A549 (cell line): ENCODE results near the gene IL23R. TPM values are rescaled to one million over a fixed set of nuclear protein-coding genes. Genes with fewer than 3 reads are reported as not detected.

Experiments
- ATAC-seq, 2 experiments: fragments of 200-7000 bp in 1 of 2; fragments of >200 bp in 1 of 2; cut with Nextera tagmentation in 1 of 2; cut with Tn5 transposase in 1 of 2; 3 replicates each; pipeline versions ENCODE4 v1.8.0 to v1.9.1; 2018 to 2020; ENCODE audit warnings: mild to moderate bottlenecking in 1 of 2, moderate library complexity in 1 of 2
- CTCF ChIA-PET: fragments of 300-600 bp; sonication (Branson Sonifier 250); formaldehyde crosslinking; extraction: SDS; loops from one replicate; lab custom pipeline; 2021; ENCODE audit warnings: antibody characterized with exemption, inconsistent platforms; lab: Yijun Ruan, JAX
- POLR2A ChIA-PET: fragments of 350-600 bp; formaldehyde crosslinking; extraction: SDS; loops from one replicate; lab custom pipeline; 2021; ENCODE audit warnings: antibody characterized with exemption, inconsistent platforms; lab: Yijun Ruan, JAX
- DNase-seq, 2 experiments: peaks; one replicate each; pipeline versions ENCODE4 v3.0.0 to v3.0.0-alpha.2; 2011 to 2016; ENCODE audit warnings: low read depth in 1 of 2, low spot score in 1 of 2
- FAIRE-seq: peaks from 2 replicates; lab custom pipeline; 2011; peaks lifted over from hg19 to GRCh38; lab: Jason Lieb, UNC
- H3K27ac ChIP-seq, 2 experiments: fragments of >200 bp; sonication (Bioruptor Twin); formaldehyde crosslinking; 3 replicates each; pipeline ENCODE4 v1.5.1; 2016 to 2017
- H3K4me1 ChIP-seq: fragments of >200 bp; sonication (Bioruptor Twin); formaldehyde crosslinking; 3 replicates; pipeline ENCODE4 v1.6.1; 2016
- H3K4me2 ChIP-seq: fragments of >200 bp; sonication (Bioruptor Twin); formaldehyde crosslinking; 3 replicates; pipeline ENCODE4 v1.6.1; 2016
- H3K4me3 ChIP-seq: fragments of >200 bp; sonication (Bioruptor Twin); formaldehyde crosslinking; 3 replicates; pipeline ENCODE4 v1.5.1; 2016
- H3K9me3 ChIP-seq: fragments of >200 bp; sonication (Bioruptor Twin); formaldehyde crosslinking; 3 replicates; pipeline ENCODE4 v1.6.1; 2016
- BHLHE40 ChIP-seq: IDR thresholded peaks from 2 replicates; pipeline ENCODE4 v1.6.1; 2012; ENCODE audit warnings: low read depth, low read length, inconsistent platforms
- CBX8 ChIP-seq: fragments of 200-600 bp; sonication (generic); IDR thresholded peaks from 2 replicates; pipeline ENCODE4 v1.6.1; 2016
- EP300 ChIP-seq, 2 experiments: fragments of >200 bp; sonication (Bioruptor Twin); formaldehyde crosslinking; IDR thresholded peaks; 2 replicates in 1 of 2; 3 replicates in 1 of 2; pipeline ENCODE4 v1.6.1; 2016 to 2017
- ESRRA ChIP-seq: fragments of 150-350 bp; IDR thresholded peaks from 2 replicates; pipeline ENCODE4 v1.6.1; 2014; ENCODE audit warnings: mild to moderate bottlenecking, low read length, borderline replicate concordance
- HDAC2 ChIP-seq: fragments of 200-600 bp; sonication (generic); IDR thresholded peaks from 2 replicates; pipeline ENCODE4 v1.6.1; 2016
- HOXB5 ChIP-seq: fragments of 250-450 bp; sonication (Bioruptor Pico); IDR thresholded peaks from 2 replicates; pipeline ENCODE4 v1.5.0; 2020; ENCODE audit warnings: mild to moderate bottlenecking, moderate library complexity
- JUN ChIP-seq, 2 experiments: fragments of >200 bp; sonication (Bioruptor Twin); formaldehyde crosslinking; IDR thresholded peaks; 2 replicates in 1 of 2; 3 replicates in 1 of 2; pipeline ENCODE4 v1.6.1; 2016 to 2017
- JUNB ChIP-seq: fragments of >200 bp; sonication (Bioruptor Twin); formaldehyde crosslinking; IDR thresholded peaks from 2 replicates; pipeline ENCODE4 v1.6.1; 2016
- KDM1A ChIP-seq: fragments of 200-600 bp; sonication (generic); IDR thresholded peaks from 2 replicates; pipeline ENCODE4 v1.6.1; 2016; ENCODE audit warnings: low read depth, mild to moderate bottlenecking
- MAFK ChIP-seq: fragments of 450-650 bp; IDR thresholded peaks from 2 replicates; pipeline ENCODE4 v1.6.1; 2014; ENCODE audit not compliant: partially characterized antibody
- NFE2L2 ChIP-seq: fragments of 150-350 bp; conservative IDR thresholded peaks from 2 replicates; pipeline ENCODE4 v1.6.1; 2014; ENCODE audit warnings: low read length
- NR3C1 ChIP-seq: fragments of >200 bp; sonication (Bioruptor Twin); formaldehyde crosslinking; IDR thresholded peaks from 3 replicates; pipeline ENCODE4 v1.6.1; 2017
- PHF8 ChIP-seq: fragments of 200-600 bp; sonication (generic); IDR thresholded peaks from 2 replicates; pipeline ENCODE4 v1.6.1; 2016; ENCODE audit warnings: low read depth, mild to moderate bottlenecking, antibody characterized with exemption, moderate library complexity, borderline replicate concordance
- POLR2A ChIP-seq: IDR thresholded peaks from 2 replicates; pipeline ENCODE4 v1.6.1; 2012; ENCODE audit warnings: mild to moderate bottlenecking, low read length
- RAD21 ChIP-seq, 2 experiments: fragments of >200 bp in 1 of 2; sonication (Bioruptor Twin) in 1 of 2; formaldehyde crosslinking in 1 of 2; IDR thresholded peaks in 1 of 2; conservative IDR thresholded peaks in 1 of 2; 2 replicates in 1 of 2; 3 replicates in 1 of 2; pipeline ENCODE4 v1.6.1; 2012 to 2018; ENCODE audit warnings: inconsistent platforms in 1 of 2
- SMC3 ChIP-seq: fragments of >200 bp; sonication (Bioruptor Twin); formaldehyde crosslinking; IDR thresholded peaks from 3 replicates; pipeline ENCODE4 v1.6.1; 2018; ENCODE audit warnings: inconsistent platforms
- TP53 ChIP-seq: fragments of 250-450 bp; sonication (Bioruptor Pico); IDR thresholded peaks from 2 replicates; pipeline ENCODE4 v1.5.0; 2021; ENCODE audit warnings: mild to moderate bottlenecking, moderate library complexity
- ZNF302 ChIP-seq: fragments of 250-450 bp; sonication (Bioruptor Pico); IDR thresholded peaks from 2 replicates; pipeline ENCODE4 v1.9.0; 2021; ENCODE audit warnings: inconsistent platforms, mild to moderate bottlenecking, moderate library complexity
- ZSCAN20 ChIP-seq: fragments of 250-450 bp; sonication (Bioruptor Pico); IDR thresholded peaks from 2 replicates; pipeline ENCODE4 v1.8.0; 2022; ENCODE audit warnings: mild to moderate bottlenecking, moderate library complexity
- whole genome bisulfite sequencing: methylation state at CpG from one replicate; pipeline ENCODE4 v1.1.6; 2017; ENCODE audit errors: missing lambda C conversion rate; 5-methylcytosine and 5-hydroxymethylcytosine counted together
- polyA plus RNA-seq, 4 experiments: library from polyadenylated mRNA; depleted of rRNA in 3 of 4; stranded (reverse); fragments of >200 nt; fragmentation: RNase III in 1 of 4; extraction: RNeasy Plus Mini Kit Qiagen cat#74134 plus additional on column Dnase treatment in 1 of 4; gene quantifications; 2 replicates in 3 of 4; 3 replicates in 1 of 4; pipeline ENCODE4 v1.2.3, GENCODE V29; 2011 to 2017
- TF ChIP-seq, protein P1 (sequence below): fragments of 200-600 bp; sonication (generic); IDR thresholded peaks from 2 replicates; pipeline ENCODE4 v1.6.1; 2016; ENCODE audit warnings: antibody characterized with exemption, mild to moderate bottlenecking, moderate library complexity
- TF ChIP-seq, protein P2 (sequence below): fragments of 450-650 bp; IDR thresholded peaks from 2 replicates; pipeline ENCODE4 v1.6.1; 2014; ENCODE audit warnings: antibody characterized with exemption
- TF ChIP-seq, protein P3 (sequence below): fragments of >200 bp; sonication (Bioruptor Twin); formaldehyde crosslinking; IDR thresholded peaks from 3 replicates; pipeline ENCODE4 v1.6.1; 2016
- TF ChIP-seq, protein P4 (sequence below): IDR thresholded peaks from 2 replicates; pipeline ENCODE4 v1.6.1; 2012; ENCODE audit warnings: low read depth, borderline replicate concordance
- TF ChIP-seq, protein P5 (sequence below): IDR thresholded peaks from 2 replicates; pipeline ENCODE4 v1.6.1; 2012

The IL23R gene
- polyA plus RNA-seq, 2 of the 4 experiments (the other 2 are of a cell fraction): not detected

DNA sequence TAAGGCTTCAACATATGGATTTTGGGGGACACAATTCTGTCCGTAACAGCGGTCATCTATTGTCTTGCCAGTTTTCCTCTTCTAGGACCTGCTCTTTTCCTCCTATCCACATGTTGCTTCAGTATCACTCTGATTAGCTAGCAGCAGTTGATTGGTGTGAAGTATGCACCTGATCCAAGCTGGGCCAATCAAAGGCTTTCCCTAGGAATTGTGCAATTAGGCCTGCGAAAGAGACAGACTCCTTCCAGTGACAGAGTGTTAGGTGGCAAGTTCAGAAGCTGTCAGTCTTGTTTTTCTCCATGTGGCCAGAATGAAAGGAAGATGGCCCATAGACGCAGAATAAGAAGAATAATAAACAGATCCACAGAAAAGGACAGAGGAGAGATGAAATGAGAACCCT, 107.3 kb downstream of the IL23R start:
- no peak overlapping the region for H3K4me2 ChIP-seq
- H3K9me3 ChIP-seq: no peaks in the 10 kb centered on the region
- no peak overlapping the region for H3K27ac ChIP-seq
- DNase-seq: no peak
- no peak for ATAC-seq
- WGBS: 26% methylated on average over 4 of the region's 4 CpGs
- H3K4me3 ChIP-seq: no peak overlapping the region
- TF ChIP-seq, protein P1, sequence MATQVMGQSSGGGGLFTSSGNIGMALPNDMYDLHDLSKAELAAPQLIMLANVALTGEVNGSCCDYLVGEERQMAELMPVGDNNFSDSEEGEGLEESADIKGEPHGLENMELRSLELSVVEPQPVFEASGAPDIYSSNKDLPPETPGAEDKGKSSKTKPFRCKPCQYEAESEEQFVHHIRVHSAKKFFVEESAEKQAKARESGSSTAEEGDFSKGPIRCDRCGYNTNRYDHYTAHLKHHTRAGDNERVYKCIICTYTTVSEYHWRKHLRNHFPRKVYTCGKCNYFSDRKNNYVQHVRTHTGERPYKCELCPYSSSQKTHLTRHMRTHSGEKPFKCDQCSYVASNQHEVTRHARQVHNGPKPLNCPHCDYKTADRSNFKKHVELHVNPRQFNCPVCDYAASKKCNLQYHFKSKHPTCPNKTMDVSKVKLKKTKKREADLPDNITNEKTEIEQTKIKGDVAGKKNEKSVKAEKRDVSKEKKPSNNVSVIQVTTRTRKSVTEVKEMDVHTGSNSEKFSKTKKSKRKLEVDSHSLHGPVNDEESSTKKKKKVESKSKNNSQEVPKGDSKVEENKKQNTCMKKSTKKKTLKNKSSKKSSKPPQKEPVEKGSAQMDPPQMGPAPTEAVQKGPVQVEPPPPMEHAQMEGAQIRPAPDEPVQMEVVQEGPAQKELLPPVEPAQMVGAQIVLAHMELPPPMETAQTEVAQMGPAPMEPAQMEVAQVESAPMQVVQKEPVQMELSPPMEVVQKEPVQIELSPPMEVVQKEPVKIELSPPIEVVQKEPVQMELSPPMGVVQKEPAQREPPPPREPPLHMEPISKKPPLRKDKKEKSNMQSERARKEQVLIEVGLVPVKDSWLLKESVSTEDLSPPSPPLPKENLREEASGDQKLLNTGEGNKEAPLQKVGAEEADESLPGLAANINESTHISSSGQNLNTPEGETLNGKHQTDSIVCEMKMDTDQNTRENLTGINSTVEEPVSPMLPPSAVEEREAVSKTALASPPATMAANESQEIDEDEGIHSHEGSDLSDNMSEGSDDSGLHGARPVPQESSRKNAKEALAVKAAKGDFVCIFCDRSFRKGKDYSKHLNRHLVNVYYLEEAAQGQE: no peak
- no peak for TF ChIP-seq PHF8
- no peak for TF ChIP-seq ZSCAN20 (CRISPR knock-in tag)
- no peak for TF ChIP-seq NFE2L2
- no peak for TF ChIP-seq HOXB5 (CRISPR knock-in tag)
- no peak for TF ChIP-seq TP53 (CRISPR knock-in tag)
- no peak for TF ChIP-seq POLR2A
- TF ChIP-seq RAD21 (conservative IDR thresholded peaks at IDR 0.05 in 1 of 2, IDR thresholded peaks at IDR 0.05 in 1 of 2): no peak
- TF ChIP-seq EP300 (IDR thresholded peaks at IDR 0.05): no peak
- TF ChIP-seq SMC3: no peak
- ChIA-PET POLR2A (no interaction called here), CTCF (no interaction called here)
- no peak for FAIRE-seq
- no peaks in the 10 kb centered on the region for H3K4me1 ChIP-seq

DNA sequence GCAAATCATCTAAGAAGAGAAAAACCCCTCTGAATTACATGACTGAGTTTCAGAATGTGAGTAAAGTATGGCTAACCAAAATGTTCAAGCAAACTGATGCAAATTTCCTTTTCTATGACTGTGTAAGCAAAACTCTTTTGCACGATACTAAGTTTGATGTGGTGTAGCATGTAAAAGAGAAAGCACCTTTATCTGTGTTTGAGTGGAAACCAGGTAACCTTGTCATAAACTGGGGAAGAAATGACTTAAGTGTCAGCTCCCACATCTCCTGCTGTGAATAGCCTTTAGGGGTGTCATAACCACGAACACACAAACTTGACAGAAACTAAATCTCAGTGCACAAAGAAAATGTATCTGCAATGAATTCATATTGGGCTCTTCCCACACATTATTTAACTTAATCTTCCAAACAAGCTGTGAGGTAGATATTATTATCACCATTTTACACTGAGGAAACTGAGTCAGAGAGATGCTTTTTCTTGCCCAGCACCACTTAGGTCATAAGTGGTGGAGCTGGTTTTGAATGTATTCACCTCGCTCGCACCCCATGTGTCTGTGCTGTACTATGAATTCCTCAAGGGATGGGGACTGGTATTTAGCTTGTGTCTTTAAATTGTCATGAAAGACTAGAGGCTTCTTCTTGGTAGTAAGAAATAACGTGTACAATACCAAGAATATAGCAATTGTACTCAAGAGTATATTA, 108.5 kb downstream of the IL23R start:
- FAIRE-seq: no peak
- ATAC-seq: no peak
- TF ChIP-seq POLR2A: no peak
- TF ChIP-seq, protein P2, sequence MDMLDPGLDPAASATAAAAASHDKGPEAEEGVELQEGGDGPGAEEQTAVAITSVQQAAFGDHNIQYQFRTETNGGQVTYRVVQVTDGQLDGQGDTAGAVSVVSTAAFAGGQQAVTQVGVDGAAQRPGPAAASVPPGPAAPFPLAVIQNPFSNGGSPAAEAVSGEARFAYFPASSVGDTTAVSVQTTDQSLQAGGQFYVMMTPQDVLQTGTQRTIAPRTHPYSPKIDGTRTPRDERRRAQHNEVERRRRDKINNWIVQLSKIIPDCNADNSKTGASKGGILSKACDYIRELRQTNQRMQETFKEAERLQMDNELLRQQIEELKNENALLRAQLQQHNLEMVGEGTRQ: no peak
- TF ChIP-seq, protein P3, sequence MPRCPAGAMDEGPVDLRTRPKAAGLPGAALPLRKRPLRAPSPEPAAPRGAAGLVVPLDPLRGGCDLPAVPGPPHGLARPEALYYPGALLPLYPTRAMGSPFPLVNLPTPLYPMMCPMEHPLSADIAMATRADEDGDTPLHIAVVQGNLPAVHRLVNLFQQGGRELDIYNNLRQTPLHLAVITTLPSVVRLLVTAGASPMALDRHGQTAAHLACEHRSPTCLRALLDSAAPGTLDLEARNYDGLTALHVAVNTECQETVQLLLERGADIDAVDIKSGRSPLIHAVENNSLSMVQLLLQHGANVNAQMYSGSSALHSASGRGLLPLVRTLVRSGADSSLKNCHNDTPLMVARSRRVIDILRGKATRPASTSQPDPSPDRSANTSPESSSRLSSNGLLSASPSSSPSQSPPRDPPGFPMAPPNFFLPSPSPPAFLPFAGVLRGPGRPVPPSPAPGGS: no peak
- TF ChIP-seq, protein P4, sequence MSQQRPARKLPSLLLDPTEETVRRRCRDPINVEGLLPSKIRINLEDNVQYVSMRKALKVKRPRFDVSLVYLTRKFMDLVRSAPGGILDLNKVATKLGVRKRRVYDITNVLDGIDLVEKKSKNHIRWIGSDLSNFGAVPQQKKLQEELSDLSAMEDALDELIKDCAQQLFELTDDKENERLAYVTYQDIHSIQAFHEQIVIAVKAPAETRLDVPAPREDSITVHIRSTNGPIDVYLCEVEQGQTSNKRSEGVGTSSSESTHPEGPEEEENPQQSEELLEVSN: no peak
- no peak for TF ChIP-seq RAD21 (conservative IDR thresholded peaks at IDR 0.05 in 1 of 2, IDR thresholded peaks at IDR 0.05 in 1 of 2)
- TF ChIP-seq JUNB: no peak
- TF ChIP-seq SMC3: no peak
- TF ChIP-seq, protein P5, sequence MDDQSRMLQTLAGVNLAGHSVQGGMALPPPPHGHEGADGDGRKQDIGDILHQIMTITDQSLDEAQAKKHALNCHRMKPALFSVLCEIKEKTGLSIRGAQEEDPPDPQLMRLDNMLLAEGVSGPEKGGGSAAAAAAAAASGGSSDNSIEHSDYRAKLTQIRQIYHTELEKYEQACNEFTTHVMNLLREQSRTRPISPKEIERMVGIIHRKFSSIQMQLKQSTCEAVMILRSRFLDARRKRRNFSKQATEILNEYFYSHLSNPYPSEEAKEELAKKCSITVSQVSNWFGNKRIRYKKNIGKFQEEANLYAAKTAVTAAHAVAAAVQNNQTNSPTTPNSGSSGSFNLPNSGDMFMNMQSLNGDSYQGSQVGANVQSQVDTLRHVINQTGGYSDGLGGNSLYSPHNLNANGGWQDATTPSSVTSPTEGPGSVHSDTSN: no peak
- no peak for TF ChIP-seq ZNF302 (CRISPR knock-in tag)
- no peak for TF ChIP-seq ESRRA
- TF ChIP-seq MAFK: no peak
- TF ChIP-seq HDAC2: no peak
- TF ChIP-seq JUN (IDR thresholded peaks at IDR 0.05): no peak
- no peak for TF ChIP-seq NR3C1
- TF ChIP-seq KDM1A: no peak
- no peak for TF ChIP-seq CBX8
- no peak for TF ChIP-seq BHLHE40
- CTCF ChIA-PET: no interaction called here
- Histone ChIP-seq H3K4me1 (no peaks in the 10 kb centered on the region), H3K4me2 (no peak overlapping the region), H3K27ac (no peak overlapping the region), H3K9me3 (no peaks in the 10 kb centered on the region), H3K4me3 (no peak overlapping the region)
- no peak for DNase-seq
- POLR2A ChIA-PET: no interaction called here
- 21% methylated on average over 5 of the region's 5 CpGs for WGBS
